ENCODE measurements around the gene TSPAN15. TPM values are rescaled to one million over a fixed set of nuclear protein-coding genes. Genes with fewer than 3 reads are reported as not detected.
A peak's percentile ranks its signal among the peaks of the same experiment; 100 is the strongest.

Gene TSPAN15
- polyA plus RNA-seq, 1 donor (not counting 4 experiments of a cell fraction or from before 2014, with no cell fraction given) = 2.1 TPM

DNA sequence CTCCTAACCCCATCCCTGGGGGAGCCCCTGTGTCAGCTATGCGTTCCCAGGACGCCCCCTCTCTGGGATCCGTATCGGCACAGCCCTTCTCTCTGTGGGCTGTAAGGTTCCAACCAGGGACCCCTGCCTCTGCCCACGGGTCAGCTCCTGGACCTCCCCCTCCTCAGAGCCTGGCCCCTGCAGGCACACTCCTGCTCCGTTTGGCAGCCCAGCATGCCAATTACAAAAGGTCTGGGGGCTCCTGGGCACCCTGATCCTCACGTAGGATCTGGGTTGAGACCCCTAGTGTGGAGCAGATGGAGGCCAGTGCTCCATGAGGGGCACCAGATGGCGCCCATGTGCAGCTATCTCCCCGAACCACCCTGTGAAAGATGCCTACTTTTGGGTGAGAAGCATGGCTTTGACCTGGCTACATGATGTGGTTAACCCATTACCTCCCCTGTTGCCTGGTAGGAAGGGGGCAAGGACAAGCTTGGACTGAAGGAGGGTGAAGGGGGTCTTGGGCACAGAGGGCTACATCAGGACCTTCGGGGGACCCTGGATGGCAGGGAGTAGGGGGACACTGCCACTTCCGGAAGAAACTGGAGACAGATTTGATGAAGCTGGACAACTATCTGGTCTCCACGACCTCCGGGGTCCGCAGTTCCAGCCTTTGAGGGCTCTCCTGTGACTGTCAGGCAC is 43.5 kb upstream of the TSPAN15 start:
- Histone ChIP-seq H3K79me2 (ENCODE audit: control insufficient read depth, insufficient read depth, low read length) (no peaks in the 10 kb centered on the region), H3K27ac (ENCODE audit: control insufficient read depth, insufficient read depth, low read length) (no peak overlapping the region), H3K9ac (ENCODE audit: control insufficient read depth, extremely low read depth, insufficient read depth, low read length) (no peak overlapping the region), H3K4me3 (ENCODE audit: control insufficient read depth in 2 of 3, extremely low read depth in 1 of 3, insufficient read depth in 2 of 3, low read depth in 1 of 3, low read length in 3 of 3) (no peak overlapping the region), H2AFZ (ENCODE audit: control insufficient read depth, low read length) (no peak overlapping the region), H3K9me3 (ENCODE audit: control insufficient read depth, low read depth, low read length) (no peaks in the 10 kb centered on the region), H3K9me1 (ENCODE audit: control insufficient read depth, extremely low read depth, insufficient read depth, low read length) (peaks cover 4% of the 10 kb centered on the region), H3K27me3 (ENCODE audit: control insufficient read depth, extremely low read depth, insufficient read depth, low read length) (no peaks in the 10 kb centered on the region), H3K4me1 (ENCODE audit: control insufficient read depth, extremely low read depth, insufficient read depth, low read length) (peaks cover 27% of the 10 kb centered on the region), H4K20me1 (ENCODE audit: control insufficient read depth, extremely low read depth, insufficient read depth, low read length) (no peaks in the 10 kb centered on the region), H3K4me2 (ENCODE audit: control insufficient read depth, extremely low read depth, insufficient read depth, low read depth, low read length) (no peak overlapping the region), H3K36me3 (ENCODE audit: control insufficient read depth in 2 of 2, extremely low read depth in 1 of 2, insufficient read depth in 2 of 2, low read length in 2 of 2) (peaks cover 2 to 3% of the 10 kb centered on the region in 2 experiments)
- no peak for TF ChIP-seq EZH2 (IDR thresholded peaks at IDR 0.05; ENCODE audit: low read length)
- TF ChIP-seq, protein P1, sequence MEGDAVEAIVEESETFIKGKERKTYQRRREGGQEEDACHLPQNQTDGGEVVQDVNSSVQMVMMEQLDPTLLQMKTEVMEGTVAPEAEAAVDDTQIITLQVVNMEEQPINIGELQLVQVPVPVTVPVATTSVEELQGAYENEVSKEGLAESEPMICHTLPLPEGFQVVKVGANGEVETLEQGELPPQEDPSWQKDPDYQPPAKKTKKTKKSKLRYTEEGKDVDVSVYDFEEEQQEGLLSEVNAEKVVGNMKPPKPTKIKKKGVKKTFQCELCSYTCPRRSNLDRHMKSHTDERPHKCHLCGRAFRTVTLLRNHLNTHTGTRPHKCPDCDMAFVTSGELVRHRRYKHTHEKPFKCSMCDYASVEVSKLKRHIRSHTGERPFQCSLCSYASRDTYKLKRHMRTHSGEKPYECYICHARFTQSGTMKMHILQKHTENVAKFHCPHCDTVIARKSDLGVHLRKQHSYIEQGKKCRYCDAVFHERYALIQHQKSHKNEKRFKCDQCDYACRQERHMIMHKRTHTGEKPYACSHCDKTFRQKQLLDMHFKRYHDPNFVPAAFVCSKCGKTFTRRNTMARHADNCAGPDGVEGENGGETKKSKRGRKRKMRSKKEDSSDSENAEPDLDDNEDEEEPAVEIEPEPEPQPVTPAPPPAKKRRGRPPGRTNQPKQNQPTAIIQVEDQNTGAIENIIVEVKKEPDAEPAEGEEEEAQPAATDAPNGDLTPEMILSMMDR (optimal IDR thresholded peaks at IDR 0.05 in 1 of 3, IDR thresholded peaks at IDR 0.05 in 1 of 3, conservative IDR thresholded peaks at IDR 0.05 in 1 of 3; ENCODE audit: extremely low read depth in 1 of 3, insufficient read depth in 2 of 3, low read length in 3 of 3) = peak in 1 of 3 experiments; percentile 58
- dilution Hi-C loops (cut with MboI; ENCODE audit: extremely low pct_ligation_motif_present, low sequenced_read_pairs) = no loop called here
- DNase-seq (ENCODE audit: low read depth, low spot score) = no peak
- no peak for FAIRE-seq

DNA sequence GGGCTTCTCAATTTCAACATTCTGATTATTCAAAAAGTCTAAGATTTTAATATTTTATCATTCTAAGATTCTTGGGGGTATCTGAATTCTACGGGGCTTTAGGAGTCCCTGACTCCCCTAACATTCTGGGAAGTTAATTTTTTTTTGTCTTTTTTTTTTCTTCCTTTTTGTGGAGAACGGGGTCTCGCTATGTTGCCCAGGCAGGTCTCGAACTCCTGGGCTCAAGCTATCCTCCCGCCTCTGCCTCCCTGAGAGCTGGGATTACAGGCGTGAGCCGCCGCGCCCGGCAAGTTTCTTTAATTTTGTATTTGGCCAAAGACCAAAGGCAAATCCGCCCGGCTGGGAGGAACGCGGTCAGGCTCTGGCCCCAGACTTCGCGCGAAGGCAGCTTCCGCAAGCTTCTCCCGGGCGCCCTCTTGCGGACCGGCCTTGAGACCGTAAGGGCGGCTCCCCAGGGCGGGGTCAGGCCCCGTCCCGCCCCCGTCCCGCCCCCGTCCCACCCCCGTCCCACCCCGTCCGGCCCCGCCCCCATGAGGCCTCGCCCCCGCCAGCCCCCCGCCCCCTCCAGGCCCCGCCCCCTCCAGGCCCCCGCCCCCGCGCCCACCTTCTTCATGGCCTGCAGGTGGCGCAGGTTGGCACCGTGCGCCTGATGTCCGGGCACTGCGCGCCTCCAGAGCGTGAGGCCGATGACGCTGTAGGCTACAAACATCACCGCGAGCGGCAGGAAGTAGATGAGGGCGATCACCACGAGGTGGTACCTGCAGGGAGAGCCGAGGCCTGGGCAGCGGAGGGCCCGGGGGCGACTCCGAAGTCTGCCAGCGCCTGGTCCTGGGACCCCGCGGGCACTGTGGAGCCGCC is 42.7 kb upstream of the TSPAN15 start:
- H3K4me3 ChIP-seq (ENCODE audit: control insufficient read depth in 2 of 3, extremely low read depth in 1 of 3, insufficient read depth in 2 of 3, low read depth in 1 of 3, low read length in 3 of 3) = peak overlapping the region in 1 of 3 experiments; percentile 45
- H3K4me2 ChIP-seq (ENCODE audit: control insufficient read depth, extremely low read depth, insufficient read depth, low read depth, low read length) = peak overlapping the region; percentile 74
- H2AFZ ChIP-seq (ENCODE audit: control insufficient read depth, low read length) = peak overlapping the region; percentile 78
- no peaks in the 10 kb centered on the region for H3K79me2 ChIP-seq (ENCODE audit: control insufficient read depth, insufficient read depth, low read length)
- FAIRE-seq (no peak), DNase-seq (ENCODE audit: low read depth, low spot score) (peak; percentile 66)
- TF ChIP-seq, protein P1 (optimal IDR thresholded peaks at IDR 0.05 in 1 of 3, IDR thresholded peaks at IDR 0.05 in 1 of 3, conservative IDR thresholded peaks at IDR 0.05 in 1 of 3; ENCODE audit: extremely low read depth in 1 of 3, insufficient read depth in 2 of 3, low read length in 3 of 3) = peak; percentile 20 to 81 (median 79)
- no peak for TF ChIP-seq EZH2 (IDR thresholded peaks at IDR 0.05; ENCODE audit: low read length)
- peak overlapping the region; percentile 54 for H3K27ac ChIP-seq (ENCODE audit: control insufficient read depth, insufficient read depth, low read length)
- H3K27me3 ChIP-seq (ENCODE audit: control insufficient read depth, extremely low read depth, insufficient read depth, low read length) = no peaks in the 10 kb centered on the region
- H3K36me3 ChIP-seq (ENCODE audit: control insufficient read depth in 2 of 2, extremely low read depth in 1 of 2, insufficient read depth in 2 of 2, low read length in 2 of 2) = peaks cover 0 to 1% of the 10 kb centered on the region in 2 experiments
- H3K9me3 ChIP-seq (ENCODE audit: control insufficient read depth, low read depth, low read length) = no peaks in the 10 kb centered on the region
- H3K9ac ChIP-seq (ENCODE audit: control insufficient read depth, extremely low read depth, insufficient read depth, low read length) = peak overlapping the region; percentile 60
- H4K20me1 ChIP-seq (ENCODE audit: control insufficient read depth, extremely low read depth, insufficient read depth, low read length) = no peaks in the 10 kb centered on the region
- dilution Hi-C loops (cut with MboI; ENCODE audit: extremely low pct_ligation_motif_present, low sequenced_read_pairs) = no loop called here
- peaks cover 4% of the 10 kb centered on the region for H3K9me1 ChIP-seq (ENCODE audit: control insufficient read depth, extremely low read depth, insufficient read depth, low read length)
- H3K4me1 ChIP-seq (ENCODE audit: control insufficient read depth, extremely low read depth, insufficient read depth, low read length) = peaks cover 27% of the 10 kb centered on the region
